ENCODE data around the gene SLC6A9.
A peak's percentile ranks its signal among the peaks of the same experiment; 100 is the strongest.

SLC6A9 gene

DNA sequence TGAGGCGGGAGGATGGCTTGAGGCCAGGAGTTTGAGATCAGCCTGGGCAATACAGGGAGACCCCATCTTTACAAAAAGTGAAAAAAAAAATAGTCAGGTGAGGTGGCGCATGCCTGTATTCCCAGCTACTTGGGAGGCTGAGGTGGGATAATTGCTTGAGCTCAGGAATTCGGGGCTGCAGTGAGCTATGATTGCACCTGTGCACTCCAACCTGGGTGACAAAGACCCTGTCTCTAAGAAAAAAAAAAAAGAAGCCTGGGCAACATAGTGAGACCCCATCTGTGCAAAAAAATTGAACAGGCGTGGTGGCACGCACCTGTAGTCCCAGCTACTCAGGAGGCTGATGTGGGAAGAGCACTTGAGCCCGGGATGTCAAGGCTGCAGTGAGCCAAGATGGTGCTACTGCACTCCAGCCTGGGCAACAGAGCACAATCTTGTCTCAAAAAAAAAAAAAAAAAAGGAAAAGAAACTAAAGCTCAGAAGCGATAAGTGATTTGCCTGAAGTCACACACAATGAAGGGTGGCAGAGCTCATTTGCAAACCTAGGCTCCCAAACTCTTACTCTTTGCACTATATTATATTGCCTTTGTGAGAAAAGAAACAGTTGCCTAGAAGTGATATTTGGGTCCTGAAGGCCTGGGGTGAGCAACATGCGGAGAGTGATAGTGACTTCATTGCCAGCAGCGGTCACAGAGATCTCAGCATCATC lies 37.9 kb downstream of the SLC6A9 start:
- TF ChIP-seq, protein P1, sequence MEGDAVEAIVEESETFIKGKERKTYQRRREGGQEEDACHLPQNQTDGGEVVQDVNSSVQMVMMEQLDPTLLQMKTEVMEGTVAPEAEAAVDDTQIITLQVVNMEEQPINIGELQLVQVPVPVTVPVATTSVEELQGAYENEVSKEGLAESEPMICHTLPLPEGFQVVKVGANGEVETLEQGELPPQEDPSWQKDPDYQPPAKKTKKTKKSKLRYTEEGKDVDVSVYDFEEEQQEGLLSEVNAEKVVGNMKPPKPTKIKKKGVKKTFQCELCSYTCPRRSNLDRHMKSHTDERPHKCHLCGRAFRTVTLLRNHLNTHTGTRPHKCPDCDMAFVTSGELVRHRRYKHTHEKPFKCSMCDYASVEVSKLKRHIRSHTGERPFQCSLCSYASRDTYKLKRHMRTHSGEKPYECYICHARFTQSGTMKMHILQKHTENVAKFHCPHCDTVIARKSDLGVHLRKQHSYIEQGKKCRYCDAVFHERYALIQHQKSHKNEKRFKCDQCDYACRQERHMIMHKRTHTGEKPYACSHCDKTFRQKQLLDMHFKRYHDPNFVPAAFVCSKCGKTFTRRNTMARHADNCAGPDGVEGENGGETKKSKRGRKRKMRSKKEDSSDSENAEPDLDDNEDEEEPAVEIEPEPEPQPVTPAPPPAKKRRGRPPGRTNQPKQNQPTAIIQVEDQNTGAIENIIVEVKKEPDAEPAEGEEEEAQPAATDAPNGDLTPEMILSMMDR (IDR thresholded peaks at IDR 0.05; ENCODE audit: insufficient read depth, low read depth, low read length, missing control alignments) = no peak
- no peak for DNase-seq (ENCODE audit: low read depth)
- H3K4me3 ChIP-seq (ENCODE audit: low read length) = no peak overlapping the region

DNA sequence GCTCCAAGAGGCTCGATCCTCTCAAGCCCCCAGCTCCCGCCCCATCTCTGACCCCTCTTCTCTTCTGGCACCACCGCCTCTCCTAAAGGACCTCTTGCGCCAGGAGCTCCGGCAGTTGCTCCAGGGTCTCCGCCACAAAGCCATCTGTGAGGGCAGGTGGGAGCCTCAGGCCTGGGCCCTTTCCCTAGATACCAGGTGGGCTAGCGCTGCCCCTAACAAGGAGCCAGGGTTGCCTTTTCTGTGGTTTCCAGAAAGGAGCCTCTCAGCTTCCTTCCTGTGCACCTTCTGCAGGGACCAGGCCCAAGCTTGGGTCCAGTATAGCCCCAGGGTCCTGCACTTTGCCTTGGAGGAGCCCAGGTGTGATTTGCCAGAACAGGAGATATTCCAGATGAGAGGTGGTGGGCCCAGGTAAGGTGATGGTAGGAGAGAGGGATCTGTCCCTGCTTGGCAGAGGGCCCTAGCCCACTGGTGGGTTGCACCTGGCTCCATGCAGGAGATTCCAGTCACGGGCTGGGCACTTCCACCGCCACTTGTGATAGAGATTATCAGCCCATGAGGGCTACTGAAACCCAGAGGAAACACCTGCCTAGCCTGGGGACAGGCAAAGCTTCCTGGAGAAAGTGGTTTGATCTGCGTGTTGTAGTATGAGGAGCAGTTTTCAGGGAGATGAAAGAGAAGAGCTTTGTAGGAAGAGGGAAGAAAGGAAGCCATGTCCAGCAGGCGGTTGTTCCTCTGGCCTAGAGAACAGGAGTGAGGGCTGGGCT lies 38.8 kb downstream of the SLC6A9 start:
- peak overlapping the region; percentile 62 for H3K4me3 ChIP-seq (ENCODE audit: low read length)
- DNase-seq (ENCODE audit: low read depth) = no peak
- TF ChIP-seq, protein P1 (IDR thresholded peaks at IDR 0.05; ENCODE audit: insufficient read depth, low read depth, low read length, missing control alignments) = no peak

DNA sequence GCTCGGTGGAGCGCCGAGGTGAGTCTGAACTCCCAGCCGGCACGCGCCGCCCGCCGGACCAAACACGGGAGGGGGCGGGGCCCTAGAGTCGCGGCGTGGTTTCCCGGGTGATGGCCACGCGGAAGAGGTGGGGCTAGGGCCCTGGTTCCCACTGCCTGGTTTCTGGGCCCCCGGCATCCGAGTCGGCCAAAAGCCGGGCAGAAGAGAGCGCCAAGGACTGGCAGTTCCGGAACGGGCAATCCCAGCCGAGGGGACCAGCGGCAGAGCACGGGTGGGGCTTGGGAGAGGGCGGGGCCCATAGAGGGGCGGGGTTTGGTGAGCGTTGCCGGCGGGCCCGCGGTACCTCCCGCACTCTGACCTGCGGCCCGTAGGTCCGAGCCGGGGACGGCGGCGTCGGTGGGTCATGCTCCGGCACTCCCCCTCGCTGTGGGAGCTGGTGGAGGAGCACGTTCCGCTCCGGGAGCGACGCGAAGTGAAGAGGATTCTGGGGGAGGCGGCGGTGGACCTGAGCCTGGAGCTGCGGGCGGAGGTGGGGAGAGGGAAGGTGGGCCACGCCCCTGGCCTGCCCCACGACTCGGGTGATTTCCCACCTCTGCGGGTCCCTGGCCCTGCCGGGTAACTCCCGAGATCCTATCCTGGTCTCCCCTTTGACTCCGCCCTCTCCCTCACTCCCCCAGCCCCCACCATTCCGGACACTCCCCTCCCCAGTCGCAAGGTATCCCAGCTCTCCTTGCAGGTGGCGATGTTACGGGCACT lies 39.6 kb downstream of the SLC6A9 start, which contains the start of gene CCDC24:
TSS of gene CCDC24 (plus strand) at position 124 of the 756 bp plus-strand sequence. CDS start at position 404, 280 bp downstream.
- peak within 1 kb of the TSS; percentile 62 for H3K4me3 ChIP-seq (ENCODE audit: low read length)
- peak; percentile 81 for DNase-seq (ENCODE audit: low read depth)
- TF ChIP-seq, protein P1 (IDR thresholded peaks at IDR 0.05; ENCODE audit: insufficient read depth, low read depth, low read length, missing control alignments) = no peak

DNA sequence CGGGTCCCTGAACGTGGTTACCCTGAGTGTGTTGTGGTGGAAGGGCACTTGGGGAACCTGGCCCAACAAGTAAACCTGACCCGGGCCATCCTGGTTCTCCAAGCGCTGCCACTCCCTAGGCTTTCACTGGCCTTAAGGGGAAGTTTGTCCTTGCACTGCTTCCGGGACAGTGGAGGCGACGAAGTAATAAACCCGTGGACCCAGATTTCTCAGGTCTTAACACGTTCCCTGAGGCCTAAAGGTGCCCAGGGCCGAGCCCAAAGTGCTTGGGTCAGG lies 40.1 kb downstream of the SLC6A9 start:
- TF ChIP-seq, protein P1 (IDR thresholded peaks at IDR 0.05; ENCODE audit: insufficient read depth, low read depth, low read length, missing control alignments) = no peak
- H3K4me3 ChIP-seq (ENCODE audit: low read length) = peak overlapping the region; percentile 62
- no peak for DNase-seq (ENCODE audit: low read depth)

DNA sequence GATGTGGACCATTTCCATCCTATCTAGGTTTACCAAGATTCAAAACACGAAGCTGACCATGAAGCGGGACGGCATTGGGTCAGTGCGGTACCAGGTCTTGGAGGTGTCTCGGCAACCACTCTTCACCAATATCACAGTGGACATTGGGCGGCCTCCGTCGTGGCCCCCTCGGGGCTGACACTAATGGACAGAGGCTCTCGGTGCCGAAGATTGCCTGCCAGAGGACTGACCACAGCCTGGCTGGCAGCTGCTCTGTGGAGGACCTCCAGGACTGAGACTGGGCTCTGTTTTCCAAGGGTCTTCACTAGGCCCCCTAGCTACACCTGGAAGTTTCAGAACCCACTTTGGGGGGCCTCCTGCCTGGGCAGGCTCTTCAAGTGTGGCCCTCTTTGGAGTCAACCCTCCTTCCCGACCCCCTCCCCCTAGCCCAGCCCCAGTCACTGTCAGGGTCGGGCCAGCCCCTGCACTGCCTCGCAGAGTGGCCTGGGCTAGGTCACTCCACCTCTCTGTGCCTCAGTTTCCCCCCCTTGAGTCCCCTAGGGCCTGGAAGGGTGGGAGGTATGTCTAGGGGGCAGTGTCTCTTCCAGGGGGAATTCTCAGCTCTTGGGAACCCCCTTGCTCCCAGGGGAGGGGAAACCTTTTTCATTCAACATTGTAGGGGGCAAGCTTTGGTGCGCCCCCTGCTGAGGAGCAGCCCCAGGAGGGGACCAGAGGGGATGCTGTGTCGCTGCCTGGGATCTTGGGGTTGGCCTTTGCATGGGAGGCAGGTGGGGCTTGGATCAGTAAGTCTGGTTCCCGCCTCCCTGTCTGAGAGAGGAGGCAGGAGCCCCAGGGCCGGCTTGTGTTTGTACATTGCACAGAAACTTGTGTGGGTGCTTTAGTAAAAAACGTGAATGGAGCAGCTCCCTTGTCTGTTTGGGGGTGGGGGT lies 40.7 kb downstream of the SLC6A9 start:
- peak overlapping the region; percentile 62 for H3K4me3 ChIP-seq (ENCODE audit: low read length)
- TF ChIP-seq, protein P1 (IDR thresholded peaks at IDR 0.05; ENCODE audit: insufficient read depth, low read depth, low read length, missing control alignments) = no peak
- DNase-seq (ENCODE audit: low read depth) = peak; percentile 29
